Measurements from ENCODE around the gene PPP2CA.
"Not testable (repeated sequence)": the region's sequence is repeated elsewhere in the genome, so short reads cannot be mapped to it uniquely, and the experiment has no call there.

PPP2CA gene

DNA sequence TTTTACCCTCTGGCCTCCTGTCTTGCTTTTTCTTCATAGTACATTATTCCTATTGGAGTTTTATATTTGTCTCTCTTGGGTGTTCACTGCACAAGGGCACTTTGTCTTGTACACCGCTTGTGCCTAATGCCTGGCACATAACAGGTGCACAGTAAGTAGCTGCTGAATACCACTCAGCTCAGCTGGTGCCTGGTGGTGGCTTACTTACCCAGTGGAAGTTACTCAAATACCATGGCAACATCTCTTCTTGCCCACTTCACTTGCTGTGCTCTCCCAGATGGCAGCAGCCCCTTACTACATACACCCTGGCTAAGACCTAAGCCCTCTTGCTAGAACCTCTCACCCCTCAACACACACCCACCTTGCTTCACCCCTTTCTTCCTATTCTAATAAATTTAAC lies 37.8 kb downstream of the PPP2CA start:
- no peak for DNase-seq

DNA sequence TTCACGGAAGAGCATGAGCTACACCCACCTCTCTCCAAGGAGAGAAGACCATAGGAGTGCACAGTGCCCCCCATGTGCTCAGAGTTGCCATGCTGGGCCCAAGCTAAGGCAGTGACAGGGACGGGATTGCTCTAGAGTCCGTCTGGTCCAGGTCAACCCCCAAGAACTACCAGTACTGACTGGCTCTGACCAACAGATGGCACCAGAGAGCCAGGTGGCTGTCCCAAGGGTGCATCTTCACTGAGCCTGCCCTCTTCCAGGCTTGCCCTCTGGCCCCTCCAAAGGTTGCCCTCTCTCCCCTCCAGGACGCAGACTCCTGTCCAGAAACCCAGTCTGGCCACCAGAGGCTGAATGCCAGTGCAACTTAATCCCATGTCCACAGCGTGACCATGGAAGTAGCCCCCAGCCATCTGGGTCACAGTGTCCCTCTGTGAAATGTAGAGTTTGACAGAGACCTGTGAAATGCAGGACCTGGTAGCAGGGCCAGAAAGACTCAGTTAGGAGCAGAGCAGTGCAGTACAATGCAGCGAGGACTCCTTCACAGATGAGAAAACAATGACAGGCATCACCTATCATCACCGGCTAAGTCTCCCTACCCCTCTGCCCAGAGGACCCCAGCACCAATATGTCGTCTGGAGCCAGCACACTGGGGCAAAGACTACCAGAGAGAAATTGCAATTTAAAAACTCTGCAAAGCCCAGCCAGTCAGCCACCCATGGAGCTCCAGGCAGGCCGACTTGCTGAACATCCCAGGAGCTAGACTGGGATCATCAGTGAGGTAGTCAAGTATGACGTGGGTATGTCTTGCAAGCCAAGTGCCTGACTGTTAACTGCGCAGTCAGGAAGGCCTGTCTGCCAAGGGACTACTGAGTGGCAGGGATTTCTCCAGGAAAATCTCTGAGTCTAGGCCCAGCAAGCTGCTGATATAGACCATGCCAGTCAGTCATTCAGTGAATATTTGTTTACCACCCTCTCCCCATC lies 41.4 kb downstream of the PPP2CA start:
- peak; percentile 25 for DNase-seq

GRCh38 chr5:134183481-134183880 lies 42.4 kb downstream of the PPP2CA start:
- no peak for DNase-seq

- DNase-seq = no peak
Measured at GRCh38 chr5:134178096-134178419, 47.8 kb downstream of the PPP2CA start.

DNA sequence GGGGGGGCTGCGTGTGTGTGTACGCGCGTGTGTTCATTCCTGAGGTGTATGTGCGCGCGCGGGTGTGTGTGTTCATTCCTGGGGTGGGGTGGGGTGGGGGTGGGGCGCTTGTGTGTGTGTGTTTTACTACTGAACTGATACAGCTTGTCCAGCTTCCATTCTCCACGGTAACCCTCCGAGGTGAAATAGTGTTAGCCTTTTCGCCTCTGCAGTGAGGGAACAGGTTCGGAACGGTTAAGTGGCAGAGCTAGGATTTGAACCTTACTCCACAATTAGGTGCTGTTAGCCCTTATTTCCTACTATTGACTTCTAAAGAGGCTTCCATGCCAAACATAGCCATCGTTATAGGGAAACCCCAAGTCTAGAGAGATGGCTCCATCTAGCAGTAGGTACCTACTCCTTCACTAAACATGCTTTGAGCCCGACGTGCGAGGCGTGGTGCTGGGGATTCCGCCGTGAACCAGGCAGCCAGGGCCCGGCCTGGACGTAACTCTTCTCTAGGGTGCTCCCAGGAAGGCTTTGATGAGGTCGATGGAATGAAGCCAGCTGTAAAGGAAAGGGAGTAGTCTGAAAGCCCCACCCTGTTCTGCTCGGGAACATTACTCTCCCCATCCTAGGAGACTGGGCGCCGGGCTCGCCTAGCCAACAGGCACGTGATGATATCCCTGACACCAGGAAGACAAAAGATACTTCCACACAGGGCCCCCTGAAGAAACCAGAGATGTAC lies 48.3 kb downstream of the PPP2CA start:
- peak; percentile 18 for DNase-seq

DNA sequence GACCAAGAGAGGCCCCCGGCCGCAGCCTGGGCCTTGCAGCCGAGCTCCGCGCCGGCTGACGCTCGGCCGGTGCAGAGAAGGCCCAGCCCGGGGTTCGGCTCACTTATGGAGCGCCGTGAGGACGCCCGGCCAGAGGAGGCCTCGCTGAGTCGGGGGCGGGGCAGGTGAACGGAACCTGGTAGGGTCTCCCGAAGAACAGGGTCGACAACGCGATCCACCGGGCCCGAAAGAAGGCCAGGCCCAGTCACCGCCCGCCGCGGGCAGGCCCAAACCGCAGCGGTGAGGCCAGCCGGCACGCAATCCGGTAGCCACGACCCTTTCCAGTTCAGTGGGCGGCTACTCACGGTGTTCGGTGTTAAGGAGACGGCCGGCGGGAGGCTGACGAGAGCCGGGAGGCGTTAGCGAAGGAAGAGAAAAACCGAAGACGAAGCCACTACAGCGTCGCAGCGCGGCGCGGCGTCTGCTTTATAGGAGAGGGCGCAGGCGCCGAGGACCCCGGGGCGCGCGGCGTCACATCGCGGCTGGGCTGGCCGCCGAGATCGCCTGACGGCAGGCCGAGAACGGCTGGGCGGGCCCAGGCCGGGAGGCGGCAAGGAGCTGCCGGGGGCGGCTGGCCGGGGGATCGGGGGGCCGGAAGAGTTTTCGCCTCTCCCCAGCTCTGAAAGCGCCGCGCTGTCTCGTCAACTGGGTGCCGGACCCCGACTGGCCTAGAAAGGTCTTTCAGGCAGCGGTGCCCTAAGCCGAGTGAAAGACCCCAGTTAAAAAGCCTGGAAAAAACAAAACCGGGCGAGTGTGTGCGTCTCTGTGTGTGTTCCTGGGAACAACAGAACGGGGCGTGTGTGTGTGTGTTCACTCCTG lies 49.1 kb downstream of the PPP2CA start, which contains the start of gene SKP1:
Gene SKP1, minus strand, starts transcription at position 440 of the 858 bp plus-strand sequence. CDS start 2,928 bp downstream, outside the sequence.
- DNase-seq = peak; percentile 81

GRCh38 chr5:134175921-134176510 lies 49.9 kb downstream of the PPP2CA start:
- no peak for DNase-seq

- DNase-seq = peak; percentile 48
Measured at GRCh38 chr5:134174841-134175839, 50.7 kb downstream of the PPP2CA start.

DNA sequence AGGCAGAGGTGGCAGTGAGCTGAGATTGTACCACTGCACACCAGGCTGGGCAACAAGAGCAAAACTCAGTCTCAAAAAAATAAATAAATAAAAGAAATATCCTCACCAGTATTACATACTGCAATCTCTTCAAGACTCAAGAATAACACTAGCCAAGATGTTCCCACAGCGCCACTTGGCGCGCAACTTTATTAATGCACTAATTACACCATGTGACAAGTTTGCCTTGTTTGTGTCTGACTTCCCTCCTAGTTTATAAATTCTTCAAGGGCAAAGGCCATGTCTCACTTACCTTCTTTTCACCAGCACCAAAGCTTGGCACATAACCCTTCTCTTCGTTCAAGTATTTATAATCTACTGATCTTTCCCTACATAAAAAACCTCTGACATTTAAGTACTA lies 53.9 kb downstream of the PPP2CA start:
- no peak for DNase-seq

DNA sequence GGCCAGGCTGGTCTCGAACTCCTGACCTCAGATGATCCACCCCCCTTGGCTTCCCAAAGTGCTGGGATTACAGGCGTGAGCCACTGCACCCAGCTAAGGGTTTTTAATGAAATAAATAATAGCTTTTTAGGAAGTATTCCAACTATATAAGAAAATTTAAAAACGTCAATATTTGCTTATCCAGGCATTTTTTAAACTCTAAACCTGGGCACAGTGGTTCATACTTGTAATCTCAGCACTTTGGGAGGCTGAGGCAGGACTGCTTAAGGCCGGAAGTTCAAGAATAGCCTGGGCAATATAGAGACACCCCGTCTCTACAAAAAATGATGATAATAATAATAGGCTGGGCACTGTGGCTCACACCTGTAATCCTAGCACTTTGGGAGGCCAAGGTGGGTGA lies 63.3 kb downstream of the PPP2CA start:
- DNase-seq = no peak

DNA sequence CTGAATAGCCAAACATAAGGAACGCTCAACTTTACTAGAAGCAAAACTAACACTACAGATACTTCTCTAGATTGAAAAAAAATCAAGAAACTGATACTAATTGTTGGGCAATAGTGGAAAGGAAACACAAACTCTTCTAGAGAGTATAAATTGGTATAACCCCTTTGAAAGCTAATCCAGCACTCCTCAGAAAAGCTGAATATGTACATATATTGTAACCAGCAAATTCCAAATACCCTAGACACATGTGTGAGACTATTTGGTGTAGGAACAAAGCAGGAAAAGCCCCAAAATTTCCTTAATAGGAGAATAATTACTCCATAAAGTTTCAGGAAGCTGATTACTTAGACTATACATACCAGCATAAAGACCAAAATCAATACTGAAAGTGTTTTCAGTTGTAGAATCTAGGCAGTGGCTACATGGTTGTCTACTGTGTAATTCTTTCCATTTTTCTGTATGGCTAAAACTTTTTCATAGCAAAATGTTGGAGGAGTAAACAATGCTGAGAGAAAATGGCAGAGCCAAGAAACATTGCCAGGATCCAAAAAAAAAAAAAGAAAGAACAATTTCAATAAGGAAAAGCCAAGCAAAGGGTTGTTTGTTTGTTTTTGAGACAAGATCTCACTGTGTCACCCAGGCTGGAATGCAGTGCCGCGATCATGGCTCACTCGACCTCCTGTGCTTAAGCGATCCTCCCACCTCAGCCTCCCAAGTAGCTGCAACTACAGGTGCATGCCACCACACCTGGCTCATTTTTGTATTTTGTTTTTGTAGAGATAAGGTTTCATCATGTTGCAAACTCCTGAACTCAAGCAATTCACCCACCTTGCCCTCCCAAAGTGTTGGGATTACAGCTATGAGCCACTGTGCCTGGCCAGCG lies 64.1 kb downstream of the PPP2CA start:
- DNase-seq = no peak

GRCh38 chr5:134153657-134154056 lies 72.2 kb downstream of the PPP2CA start:
- peak; percentile 35 for DNase-seq

GRCh38 chr5:134153241-134153640 lies 72.6 kb downstream of the PPP2CA start:
- no peak for DNase-seq

- DNase-seq = not testable (repeated sequence)
Measured at GRCh38 chr5:134152173-134152832, 73.6 kb downstream of the PPP2CA start.

- DNase-seq = no peak
Measured at GRCh38 chr5:134151723-134152122, 74.2 kb downstream of the PPP2CA start.

GRCh38 chr5:134149571-134150303 lies 76.1 kb downstream of the PPP2CA start:
- no peak for DNase-seq

DNA sequence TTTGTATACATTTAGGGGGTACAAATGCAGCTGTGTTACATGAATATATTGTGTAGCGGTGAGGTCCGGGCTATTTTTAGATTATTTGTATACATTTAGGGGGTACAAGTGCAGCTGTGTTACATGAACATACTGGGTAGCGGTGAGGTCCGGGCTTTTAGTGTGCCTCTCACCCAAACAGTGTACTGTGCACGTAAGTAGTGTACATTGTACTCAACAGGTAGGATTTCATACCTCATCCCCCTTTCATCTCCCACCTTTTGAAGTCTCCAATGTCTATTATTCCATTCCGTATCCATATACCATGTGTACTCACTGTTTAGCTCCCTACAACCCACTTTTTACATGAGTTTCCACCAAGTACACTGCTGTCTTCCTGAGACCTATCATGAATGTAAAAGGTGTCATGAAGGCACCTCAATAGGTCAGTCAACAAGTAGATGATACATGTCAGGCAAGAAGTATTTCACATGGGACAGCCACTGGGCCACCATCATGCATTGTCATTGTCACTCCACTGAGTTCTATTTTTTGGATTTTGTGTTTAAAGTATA lies 76.8 kb downstream of the PPP2CA start:
- no peak for DNase-seq

- DNase-seq = peak; percentile 60
Measured at GRCh38 chr5:134148316-134148715, 77.6 kb downstream of the PPP2CA start.
